Neural progenitor cell (in vitro differentiated cells): ENCODE measurements around the gene RALGAPA1. TPM values are rescaled to one million over a fixed set of nuclear protein-coding genes. Genes with fewer than 3 reads are reported as not detected.
"Not testable (repeated sequence)": the region's sequence is repeated elsewhere in the genome, so short reads cannot be mapped to it uniquely, and the experiment has no call there.

Experiments
- DNase-seq: peaks from one replicate; pipeline ENCODE4 v3.0.0-alpha.2; 2016; ENCODE audit warnings: low spot score
- H2AFZ ChIP-seq: fragments of 200-600 bp; sonication (generic); replicated peaks from 2 replicates; pipeline ENCODE4 v1.6.1; 2016; ENCODE audit warnings: antibody characterized with exemption
- H3F3A ChIP-seq: fragments of 200-600 bp; sonication (generic); 2 replicates; pipeline ENCODE4 v1.6.1; 2016; ENCODE audit warnings: antibody characterized with exemption, low read depth
- H3K27ac ChIP-seq: fragments of 200-600 bp; sonication (generic); 2 replicates; pipeline ENCODE4 v1.5.1; 2016; ENCODE audit warnings: mild to moderate bottlenecking
- H3K27me3 ChIP-seq: fragments of 200-600 bp; sonication (generic); 2 replicates; pipeline ENCODE4 v1.6.1; 2016; ENCODE audit warnings: mild to moderate bottlenecking, moderate library complexity
- H3K36me3 ChIP-seq: fragments of 200-600 bp; sonication (generic); 2 replicates; pipeline ENCODE4 v1.5.1; 2016
- H3K4me1 ChIP-seq: fragments of 200-600 bp; sonication (generic); 2 replicates; pipeline ENCODE4 v1.6.1; 2016; ENCODE audit warnings: mixed run types
- H3K4me2 ChIP-seq: fragments of 200-600 bp; sonication (generic); 2 replicates; pipeline ENCODE4 v1.6.1; 2016
- H3K4me3 ChIP-seq: fragments of 200-600 bp; sonication (generic); 2 replicates; pipeline ENCODE4 v1.5.1; 2016
- H3K79me2 ChIP-seq: fragments of 200-600 bp; sonication (generic); 2 replicates; pipeline ENCODE4 v1.6.1; 2016; ENCODE audit warnings: low read depth
- H3K9ac ChIP-seq: fragments of 200-600 bp; sonication (generic); 2 replicates; pipeline ENCODE4 v1.6.1; 2016
- H3K9me3 ChIP-seq: fragments of 200-600 bp; sonication (generic); 2 replicates; pipeline ENCODE4 v1.5.1; 2016; ENCODE audit warnings: low read depth
- H4K20me1 ChIP-seq: fragments of 200-600 bp; sonication (generic); 2 replicates; pipeline ENCODE4 v1.6.1; 2016; ENCODE audit warnings: low read depth
- H3K27ac Mint-ChIP-seq: 3 replicates; pipeline ENCODE4 v1.8.0; 2021; ENCODE audit warnings: mixed read lengths
- H3K27me3 Mint-ChIP-seq: 2 replicates; pipeline ENCODE4 v1.8.0; 2022; ENCODE audit warnings: low read depth, mild to moderate bottlenecking, inconsistent platforms, moderate library complexity, mixed read lengths; ENCODE audit not compliant: insufficient read depth
- H3K36me3 Mint-ChIP-seq: 3 replicates; pipeline ENCODE4 v1.8.0; 2021; ENCODE audit warnings: mixed read lengths
- H3K4me1 Mint-ChIP-seq: 3 replicates; pipeline ENCODE4 v1.8.0; 2021; ENCODE audit warnings: mixed read lengths
- H3K4me3 Mint-ChIP-seq: 3 replicates; pipeline ENCODE4 v1.8.0; 2021; ENCODE audit warnings: mild to moderate bottlenecking, moderate library complexity, mixed read lengths
- H3K9me3 Mint-ChIP-seq: 3 replicates; pipeline ENCODE4 v1.8.0; 2020; ENCODE audit warnings: mixed read lengths
- CTCF ChIP-seq: fragments of 200-600 bp; sonication (generic); IDR thresholded peaks from 2 replicates; pipeline ENCODE4 v1.5.1; 2017; ENCODE audit warnings: antibody characterized with exemption, mild to moderate bottlenecking
- EZH2 ChIP-seq: fragments of 200-600 bp; sonication (generic); IDR thresholded peaks from 2 replicates; pipeline ENCODE4 v1.6.1; 2017; ENCODE audit warnings: antibody characterized with exemption, mild to moderate bottlenecking, moderate library complexity
- EZH2phosphoT487 ChIP-seq: fragments of 200-600 bp; sonication (generic); IDR thresholded peaks from 2 replicates; pipeline ENCODE4 v1.6.1; 2017; ENCODE audit warnings: antibody characterized with exemption
- total RNA-seq: library from RNA; depleted of rRNA; stranded (reverse); fragments of >200 nt; gene quantifications from 2 replicates; pipeline ENCODE4 v1.2.3, GENCODE V29; 2015; ENCODE audit warnings: low replicate concordance

The RALGAPA1 gene
- total RNA-seq, 1 donor from 2014 or later: 31.7 TPM

- no peaks in the 10 kb centered on the region for H3F3A ChIP-seq
- H3K36me3 ChIP-seq: no peaks in the 10 kb centered on the region
- DNase-seq: no peak
- no peak overlapping the region for H3K27ac Mint-ChIP-seq
- no peak overlapping the region for H2AFZ ChIP-seq
- peaks cover 12% of the 10 kb centered on the region for H3K36me3 Mint-ChIP-seq
- H3K4me3 ChIP-seq: no peak overlapping the region
- peaks cover 5% of the 10 kb centered on the region for H3K9me3 Mint-ChIP-seq
- H3K4me1 ChIP-seq: peaks cover 14% of the 10 kb centered on the region
- peaks cover 4% of the 10 kb centered on the region for H3K4me1 Mint-ChIP-seq
- no peaks in the 10 kb centered on the region for H3K9me3 ChIP-seq
- H3K27me3 Mint-ChIP-seq: no peaks in the 10 kb centered on the region
- no peaks in the 10 kb centered on the region for H3K27me3 ChIP-seq
- no peak overlapping the region for H3K4me3 Mint-ChIP-seq
- H3K79me2 ChIP-seq: no peaks in the 10 kb centered on the region
- no peak overlapping the region for H3K4me2 ChIP-seq
- H4K20me1 ChIP-seq: no peaks in the 10 kb centered on the region
- TF ChIP-seq EZH2phosphoT487: no peak
- TF ChIP-seq CTCF: no peak
- no peak for TF ChIP-seq EZH2
- no peak overlapping the region for H3K27ac ChIP-seq
- no peak overlapping the region for H3K9ac ChIP-seq
Measured at GRCh38 chr14:35632271-35632670, 176.8 kb downstream of the RALGAPA1 start.

- Histone ChIP-seq H3K4me1 (peaks cover 14% of the 10 kb centered on the region), H4K20me1 (no peaks in the 10 kb centered on the region), H3K27me3 (no peaks in the 10 kb centered on the region), H3K4me2 (no peak overlapping the region), H3K9me3 (no peaks in the 10 kb centered on the region), H3K27ac (peak overlapping the region; percentile 62), H3F3A (no peaks in the 10 kb centered on the region), H3K36me3 (no peaks in the 10 kb centered on the region), H3K4me3 (no peak overlapping the region), H2AFZ (no peak overlapping the region), H3K9ac (no peak overlapping the region), H3K79me2 (no peaks in the 10 kb centered on the region)
- H3K9me3 Mint-ChIP-seq: no peaks in the 10 kb centered on the region
- H3K27ac Mint-ChIP-seq: no peak overlapping the region
- no peak for TF ChIP-seq EZH2phosphoT487
- no peak for TF ChIP-seq EZH2
- TF ChIP-seq CTCF: no peak
- H3K4me3 Mint-ChIP-seq: no peak overlapping the region
- H3K27me3 Mint-ChIP-seq: no peaks in the 10 kb centered on the region
- H3K4me1 Mint-ChIP-seq: peaks cover 4% of the 10 kb centered on the region
- DNase-seq: no peak
- peaks cover 4% of the 10 kb centered on the region for H3K36me3 Mint-ChIP-seq
Measured at GRCh38 chr14:35631071-35631805, 177.9 kb downstream of the RALGAPA1 start.

- Histone ChIP-seq H3K9ac (no peak overlapping the region), H4K20me1 (no peaks in the 10 kb centered on the region), H2AFZ (no peak overlapping the region), H3K4me1 (peaks cover 14% of the 10 kb centered on the region), H3K9me3 (no peaks in the 10 kb centered on the region), H3K79me2 (no peaks in the 10 kb centered on the region), H3K36me3 (no peaks in the 10 kb centered on the region), H3K4me3 (no peak overlapping the region), H3K4me2 (no peak overlapping the region), H3K27ac (no peak overlapping the region), H3K27me3 (no peaks in the 10 kb centered on the region), H3F3A (no peaks in the 10 kb centered on the region)
- Mint-ChIP-seq H3K9me3 (no peaks in the 10 kb centered on the region), H3K4me1 (peaks cover 4% of the 10 kb centered on the region), H3K4me3 (no peak overlapping the region), H3K36me3 (peaks cover 3% of the 10 kb centered on the region), H3K27ac (no peak overlapping the region), H3K27me3 (no peaks in the 10 kb centered on the region)
- TF ChIP-seq EZH2 (no peak), CTCF (no peak), EZH2phosphoT487 (no peak)
- DNase-seq: no peak
Measured at GRCh38 chr14:35628989-35629388, 180.1 kb downstream of the RALGAPA1 start.

GRCh38 chr14:35626947-35627346 lies 182.1 kb downstream of the RALGAPA1 start:
- not testable (repeated sequence) for H3K4me1 ChIP-seq, H3K4me3 Mint-ChIP-seq, H3K36me3 ChIP-seq, DNase-seq, H3K4me2 ChIP-seq, H4K20me1 ChIP-seq, H3K4me1 Mint-ChIP-seq, H3K27me3 Mint-ChIP-seq, H3K27ac Mint-ChIP-seq, H3K9me3 Mint-ChIP-seq, H3F3A ChIP-seq, H3K9me3 ChIP-seq, H3K27me3 ChIP-seq, H3K4me3 ChIP-seq, H2AFZ ChIP-seq, H3K79me2 ChIP-seq, H3K27ac ChIP-seq, H3K9ac ChIP-seq
- peaks cover 12% of the 10 kb centered on the region for H3K36me3 Mint-ChIP-seq

- not testable (repeated sequence) for H4K20me1 ChIP-seq, H3K9ac ChIP-seq, H3F3A ChIP-seq, DNase-seq, H3K36me3 ChIP-seq, H3K4me1 Mint-ChIP-seq, H3K4me3 Mint-ChIP-seq, H3K4me1 ChIP-seq, H3K4me3 ChIP-seq, H2AFZ ChIP-seq, H3K27me3 ChIP-seq, H3K27ac Mint-ChIP-seq, H3K27me3 Mint-ChIP-seq, H3K79me2 ChIP-seq, H3K27ac ChIP-seq, H3K4me2 ChIP-seq, H3K9me3 ChIP-seq
- peaks cover 27% of the 10 kb centered on the region for H3K36me3 Mint-ChIP-seq
- H3K9me3 Mint-ChIP-seq: peaks cover 26% of the 10 kb centered on the region
Measured at GRCh38 chr14:35621996-35622395, 187.1 kb downstream of the RALGAPA1 start.

- not testable (repeated sequence) for H3K27ac ChIP-seq, H3K9ac ChIP-seq, H3K4me1 Mint-ChIP-seq, H3K79me2 ChIP-seq, H4K20me1 ChIP-seq, H3F3A ChIP-seq, H3K4me2 ChIP-seq, H3K27me3 Mint-ChIP-seq, H3K4me3 ChIP-seq, H3K9me3 ChIP-seq, H3K27me3 ChIP-seq, H3K36me3 ChIP-seq, H3K4me3 Mint-ChIP-seq, DNase-seq, H3K4me1 ChIP-seq, H2AFZ ChIP-seq, H3K27ac Mint-ChIP-seq
- peaks cover 26% of the 10 kb centered on the region for H3K9me3 Mint-ChIP-seq
- peaks cover 28% of the 10 kb centered on the region for H3K36me3 Mint-ChIP-seq
Measured at GRCh38 chr14:35619998-35620397, 189.1 kb downstream of the RALGAPA1 start.
